ENCODE measurements around the gene DDOST. TPM values are rescaled to one million over a fixed set of nuclear protein-coding genes. Genes with fewer than 3 reads are reported as not detected.

Gene DDOST
- total and polyA plus RNA-seq, 10 of the 15 experiments (the other 5 are each of a cell fraction or from before 2014, with no cell fraction given), result 100 to 274 (median 201) TPM

- H3K27ac ChIP-seq (ENCODE audit: control insufficient read depth, insufficient read depth), result no peak overlapping the region
- H4K20me1 ChIP-seq (ENCODE audit: control insufficient read depth, insufficient read depth), result no peaks in the 10 kb centered on the region
- H3K36me3 ChIP-seq (ENCODE audit: control insufficient read depth in 2 of 2, insufficient read depth in 2 of 2, low read length in 1 of 2), result no peaks in the 10 kb centered on the region
- FAIRE-seq (no peak), ATAC-seq (no peak), DNase-seq (ENCODE audit: low read depth, low spot score) (no peak)
- intact Hi-C loops (cut with micrococcal nuclease; ENCODE audit: unreplicated experiment) (no loop called here), in situ Hi-C loops (cut with MboI) (no loop called here)
- no peak overlapping the region for H3K9ac ChIP-seq (ENCODE audit: control insufficient read depth, insufficient read depth, low read length)
- H2AFZ ChIP-seq (ENCODE audit: control insufficient read depth, low read depth, low read length), result no peak overlapping the region
- H3K4me2 ChIP-seq (ENCODE audit: control insufficient read depth, insufficient read depth), result no peak overlapping the region
- ChIA-PET RAD21 (ENCODE audit: unreplicated experiment) (no interaction called here), CTCF (no interaction called here), SMC1A (ENCODE audit: uncharacterized antibody, unreplicated experiment) (no interaction called here), POLR2A (no interaction called here)
- BruUV-seq (replicated peaks), result no TSS peak
- H3K27me3 ChIP-seq (replicated peaks in 1 of 2; ENCODE audit: control insufficient read depth in 2 of 2, insufficient read depth in 2 of 2, low read length in 1 of 2), result no peaks in the 10 kb centered on the region
- TF ChIP-seq SP1 (IDR thresholded peaks at IDR 0.05; ENCODE audit: low read depth, low read length), result no peak
- no peak for TF ChIP-seq SREBF1 (IDR thresholded peaks at IDR 0.05; ENCODE audit: low read length)
- no peak for TF ChIP-seq CBX3 (IDR thresholded peaks at IDR 0.05; ENCODE audit: borderline replicate concordance, low read depth)
- no peak for TF ChIP-seq SIX5 (IDR thresholded peaks at IDR 0.05; ENCODE audit: low read depth, low read length, severe bottlenecking)
- TF ChIP-seq POLR2AphosphoS5 (IDR thresholded peaks at IDR 0.05; ENCODE audit: low read length), result no peak
- no peak for TF ChIP-seq MTA2 (IDR thresholded peaks at IDR 0.05; ENCODE audit: low read depth)
- TF ChIP-seq RB1 (IDR thresholded peaks at IDR 0.05; ENCODE audit: borderline replicate concordance), result no peak
- no peak for TF ChIP-seq GABPA (IDR thresholded peaks at IDR 0.05; ENCODE audit: low read depth)
- no peak for TF ChIP-seq IKZF1 (conservative IDR thresholded peaks at IDR 0.05)
- TF ChIP-seq USF1 (IDR thresholded peaks at IDR 0.05; ENCODE audit: borderline replicate concordance, extremely low read length, insufficient read depth, low read depth, low read length), result no peak
- TF ChIP-seq ZNF217 (IDR thresholded peaks at IDR 0.05), result no peak
- no peak for TF ChIP-seq ZNF687 (IDR thresholded peaks at IDR 0.05)
- no peak for TF ChIP-seq IKZF2 (IDR thresholded peaks at IDR 0.05)
- TF ChIP-seq ZSCAN29 (IDR thresholded peaks at IDR 0.05), result no peak
- TF ChIP-seq TCF12 (IDR thresholded peaks at IDR 0.05; ENCODE audit: low read depth, low read length), result no peak
- no peak for TF ChIP-seq KLF5 (IDR thresholded peaks at IDR 0.05; ENCODE audit: partially characterized antibody)
- no peaks in the 10 kb centered on the region for H3K4me1 ChIP-seq (ENCODE audit: control insufficient read depth, insufficient read depth, low read length)
- no peak overlapping the region for H3K4me3 ChIP-seq
- peaks cover 7% of the 10 kb centered on the region for H3K79me2 ChIP-seq (ENCODE audit: control insufficient read depth, insufficient read depth, low read length)
- WGBS (ENCODE audit: insufficient coverage, insufficient replicate concordance, low lambda C conversion rate, missing lambda C conversion rate), result 66% methylated on average over 12 of the region's 12 CpGs
- no peaks in the 10 kb centered on the region for H3K9me3 ChIP-seq (replicated peaks; ENCODE audit: control insufficient read depth, insufficient read depth, low read length)
Observed at GRCh38 chr1:20665726-20666125, 4.6 kb upstream of the DDOST start.
